NT2/D1 (cell line): ENCODE data around the gene RNPEPL1.

Experiments used
- DNase-seq: peaks from one replicate; pipeline ENCODE4 v3.0.0-alpha.2; 2011; ENCODE audit warnings: low read depth, low spot score
- H3K27me3 ChIP-seq: 2 replicates; pipeline ENCODE4 v1.6.0; 2011; ENCODE audit warnings: mild to moderate bottlenecking; ENCODE audit not compliant: insufficient read length, insufficient read depth
- H3K36me3 ChIP-seq: 2 replicates; pipeline ENCODE4 v1.6.1; 2011; ENCODE audit warnings: mild to moderate bottlenecking, low read length, mixed read lengths; ENCODE audit not compliant: insufficient read depth, insufficient read length
- H3K4me1 ChIP-seq: 2 replicates; pipeline ENCODE4 v1.5.1; 2011; ENCODE audit not compliant: insufficient read depth, insufficient read length
- H3K4me3 ChIP-seq: 2 replicates; pipeline ENCODE4 v1.5.1; 2011; ENCODE audit warnings: low read depth; ENCODE audit not compliant: insufficient read length
- H3K9ac ChIP-seq: 2 replicates; pipeline ENCODE4 v1.6.0; 2011; ENCODE audit warnings: low read depth; ENCODE audit not compliant: insufficient read length
- H3K9me3 ChIP-seq: 2 replicates; pipeline ENCODE4 v1.5.1; 2011; ENCODE audit warnings: mild to moderate bottlenecking, low read length; ENCODE audit not compliant: insufficient read depth
- SUZ12 ChIP-seq: IDR thresholded peaks from 2 replicates; pipeline ENCODE4 v1.6.1; 2011; ENCODE audit not compliant: insufficient read length, insufficient read depth; ENCODE audit errors: extremely low read depth
- YY1 ChIP-seq: IDR thresholded peaks from 2 replicates; pipeline ENCODE4 v1.6.1; 2011; ENCODE audit not compliant: insufficient read length, insufficient read depth
- ZNF274 ChIP-seq: IDR thresholded peaks from 2 replicates; pipeline ENCODE4 v1.6.1; 2011; ENCODE audit warnings: mild to moderate bottlenecking, low read depth, low read length

The RNPEPL1 gene

GRCh38 chr2:240522406-240522805 lies 45.9 kb upstream of the RNPEPL1 start:
- Histone ChIP-seq H3K4me1 (peaks cover 3% of the 10 kb centered on the region), H3K9me3 (peaks cover 55% of the 10 kb centered on the region), H3K4me3 (no peak overlapping the region), H3K36me3 (peaks cover 68% of the 10 kb centered on the region), H3K9ac (no peak overlapping the region), H3K27me3 (no peaks in the 10 kb centered on the region)
- no peak for DNase-seq
- no peak for TF ChIP-seq ZNF274
- TF ChIP-seq YY1, result no peak
- TF ChIP-seq SUZ12, result no peak

- H3K27me3 ChIP-seq, result no peaks in the 10 kb centered on the region
- no peak overlapping the region for H3K9ac ChIP-seq
- peaks cover 67% of the 10 kb centered on the region for H3K36me3 ChIP-seq
- TF ChIP-seq YY1 (no peak), SUZ12 (no peak), ZNF274 (no peak)
- H3K9me3 ChIP-seq, result peaks cover 50% of the 10 kb centered on the region
- peaks cover 3% of the 10 kb centered on the region for H3K4me1 ChIP-seq
- DNase-seq, result no peak
- no peak overlapping the region for H3K4me3 ChIP-seq
These were observed 44.6 kb upstream of the RNPEPL1 start for GRCh38 chr2:240523451-240524281.

- H3K4me1 ChIP-seq, result no peaks in the 10 kb centered on the region
- peaks cover 52% of the 10 kb centered on the region for H3K9me3 ChIP-seq
- no peak for TF ChIP-seq SUZ12
- no peak for TF ChIP-seq ZNF274
- no peak for TF ChIP-seq YY1
- DNase-seq, result no peak
- H3K4me3 ChIP-seq, result no peak overlapping the region
- H3K36me3 ChIP-seq, result peaks cover 65% of the 10 kb centered on the region
- no peaks in the 10 kb centered on the region for H3K27me3 ChIP-seq
- no peak overlapping the region for H3K9ac ChIP-seq
These were observed 43.1 kb upstream of the RNPEPL1 start for GRCh38 chr2:240524963-240525718.

GRCh38 chr2:240525802-240526201 lies 42.5 kb upstream of the RNPEPL1 start:
- H3K9me3 ChIP-seq, result peaks cover 58% of the 10 kb centered on the region
- H3K4me3 ChIP-seq, result no peak overlapping the region
- H3K4me1 ChIP-seq, result no peaks in the 10 kb centered on the region
- peaks cover 62% of the 10 kb centered on the region for H3K36me3 ChIP-seq
- TF ChIP-seq SUZ12 (no peak), ZNF274 (no peak), YY1 (no peak)
- H3K27me3 ChIP-seq, result no peaks in the 10 kb centered on the region
- no peak overlapping the region for H3K9ac ChIP-seq
- no peak for DNase-seq

DNA sequence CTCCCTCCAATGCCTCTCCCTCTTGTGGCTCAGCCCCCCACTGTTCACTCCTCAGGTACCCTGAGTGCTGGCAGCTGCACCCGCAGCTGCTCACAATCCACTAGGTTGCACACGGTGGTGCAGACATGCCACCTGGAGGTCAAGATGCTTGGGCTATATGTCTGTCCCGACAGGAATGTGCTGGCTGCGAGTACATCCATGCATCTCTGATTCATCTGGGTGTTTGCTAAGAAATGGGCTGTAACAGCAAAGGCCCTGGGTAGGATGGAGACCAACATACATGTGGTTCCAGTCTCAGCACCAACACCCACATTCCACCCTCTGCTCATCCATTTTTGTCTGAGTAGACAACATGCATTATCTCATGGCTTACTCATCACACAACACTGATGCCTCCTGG lies 41.8 kb upstream of the RNPEPL1 start:
- Histone ChIP-seq H3K9ac (no peak overlapping the region), H3K36me3 (peaks cover 61% of the 10 kb centered on the region), H3K9me3 (peaks cover 65% of the 10 kb centered on the region), H3K4me3 (no peak overlapping the region), H3K4me1 (no peaks in the 10 kb centered on the region), H3K27me3 (no peaks in the 10 kb centered on the region)
- TF ChIP-seq ZNF274 (no peak), SUZ12 (no peak), YY1 (no peak)
- no peak for DNase-seq

DNA sequence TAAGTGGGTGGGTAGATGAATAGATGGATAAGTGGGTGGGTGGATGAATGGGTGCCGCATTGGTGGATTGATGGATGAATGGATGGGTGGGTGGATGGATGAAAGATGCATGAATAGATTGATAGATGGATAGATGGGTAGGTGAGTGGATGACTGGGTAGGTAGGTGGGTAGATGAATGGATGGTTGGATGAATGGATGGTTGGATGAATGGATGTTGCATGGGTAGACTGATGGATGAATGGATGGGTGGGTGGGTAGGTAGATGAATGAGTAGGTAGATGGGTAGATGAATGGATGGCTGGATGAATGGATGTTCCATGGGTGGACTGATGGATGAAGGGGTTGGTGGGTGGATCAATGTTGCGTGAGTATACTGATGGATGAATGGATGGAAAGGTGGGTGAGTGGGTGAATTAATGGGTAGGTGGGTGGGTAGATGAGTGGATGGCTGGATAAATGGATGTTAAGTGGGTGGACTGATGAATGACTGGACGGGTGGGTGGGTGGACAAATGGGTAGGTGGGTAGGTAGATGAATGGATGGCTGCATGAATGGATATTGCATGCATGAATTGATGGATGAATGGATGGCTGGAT lies 41.0 kb upstream of the RNPEPL1 start:
- H3K27me3 ChIP-seq, result no peaks in the 10 kb centered on the region
- DNase-seq, result no peak
- peaks cover 68% of the 10 kb centered on the region for H3K9me3 ChIP-seq
- no peak for TF ChIP-seq SUZ12
- TF ChIP-seq YY1, result no peak
- TF ChIP-seq ZNF274, result no peak
- H3K4me1 ChIP-seq, result no peaks in the 10 kb centered on the region
- peaks cover 60% of the 10 kb centered on the region for H3K36me3 ChIP-seq
- no peak overlapping the region for H3K4me3 ChIP-seq
- H3K9ac ChIP-seq, result no peak overlapping the region

- TF ChIP-seq SUZ12, result no peak
- TF ChIP-seq ZNF274, result no peak
- TF ChIP-seq YY1, result no peak
- H3K4me1 ChIP-seq, result no peaks in the 10 kb centered on the region
- no peaks in the 10 kb centered on the region for H3K27me3 ChIP-seq
- H3K9ac ChIP-seq, result no peak overlapping the region
- H3K4me3 ChIP-seq, result no peak overlapping the region
- H3K36me3 ChIP-seq, result peaks cover 47% of the 10 kb centered on the region
- peaks cover 68% of the 10 kb centered on the region for H3K9me3 ChIP-seq
- DNase-seq, result no peak
These were observed 39.8 kb upstream of the RNPEPL1 start for GRCh38 chr2:240528406-240529040.
